ENCODE data around the gene TJP1.
A peak's percentile ranks its signal among the peaks of the same experiment; 100 is the strongest.
"Not testable (repeated sequence)": the region's sequence is repeated elsewhere in the genome, so short reads cannot be mapped to it uniquely, and the experiment has no call there.

Gene TJP1

DNA sequence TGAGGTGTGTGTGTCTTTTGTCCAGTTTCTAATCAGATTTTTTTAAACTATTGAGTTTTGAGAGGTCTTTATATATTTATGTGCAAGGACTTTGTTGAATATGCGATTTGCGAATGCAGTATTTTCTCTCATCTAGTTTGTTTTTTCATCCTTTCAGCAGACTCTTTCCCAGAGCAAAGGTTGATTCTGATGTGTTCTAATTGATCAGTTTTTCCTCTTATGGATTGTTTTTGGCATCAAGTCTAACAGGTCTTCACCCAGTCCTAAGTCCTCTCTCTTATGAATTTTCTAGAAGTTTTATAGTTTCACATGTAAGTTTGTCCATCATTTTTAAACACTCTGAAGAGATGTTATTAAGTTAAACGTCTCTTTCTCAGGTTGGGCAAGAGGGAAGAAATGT is 17.8 kb upstream of the TJP1 start:
- no peak for DNase-seq (ENCODE audit: extremely low read depth in 1 of 2, low read depth in 1 of 2)

GRCh38 chr15:29838352-29839010 is 16.2 kb upstream of the TJP1 start:
- DNase-seq (ENCODE audit: extremely low read depth in 1 of 2, low read depth in 1 of 2) = no peak

GRCh38 chr15:29835301-29835700 is 13.0 kb upstream of the TJP1 start:
- no peak for DNase-seq (ENCODE audit: extremely low read depth in 1 of 2, low read depth in 1 of 2)

GRCh38 chr15:29832709-29833108 is 10.4 kb upstream of the TJP1 start:
- no peak for DNase-seq (ENCODE audit: extremely low read depth in 1 of 2, low read depth in 1 of 2)

DNA sequence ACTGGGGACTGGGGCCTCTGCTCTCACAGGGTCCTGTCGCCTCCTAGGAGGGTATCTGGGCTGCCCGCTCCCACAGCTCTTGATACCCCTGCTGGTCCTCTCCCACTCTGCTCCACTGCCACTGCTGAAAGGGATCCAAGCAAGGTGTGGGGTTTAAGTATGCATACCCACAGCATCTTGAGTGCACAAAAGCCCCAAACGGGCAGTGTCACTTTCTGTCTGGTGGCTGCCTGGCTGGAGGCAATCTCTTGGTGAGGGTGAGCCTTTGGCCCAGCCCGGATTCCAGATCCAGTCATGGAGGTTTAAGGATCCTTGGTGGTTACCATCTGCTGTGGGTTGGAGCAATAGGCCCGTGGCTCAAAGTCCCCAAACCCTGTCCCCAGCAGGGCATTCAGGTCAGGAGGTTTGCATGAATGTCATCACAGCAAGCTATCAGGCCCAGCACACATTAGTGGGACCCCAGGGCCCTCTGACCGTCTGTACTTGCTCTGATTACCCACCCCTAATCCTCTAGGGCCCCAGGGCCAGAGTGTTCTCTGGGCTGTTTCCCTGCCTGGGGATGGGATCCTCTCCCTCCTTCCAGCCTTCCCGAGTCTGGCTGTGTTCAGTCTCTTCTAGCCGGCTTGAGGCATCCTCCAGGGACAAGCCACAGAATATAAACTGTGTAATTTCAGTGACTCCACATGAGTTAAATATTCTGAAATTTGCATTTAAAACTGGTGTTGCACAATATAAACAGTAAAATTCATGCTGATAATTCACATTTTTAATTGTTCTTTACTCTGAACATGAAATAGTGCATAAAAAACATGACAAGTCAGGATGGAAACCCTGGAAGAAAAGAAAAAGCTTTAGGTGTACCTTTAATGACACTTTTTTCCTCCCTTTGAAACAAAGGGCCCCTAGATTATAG is 4.9 kb upstream of the TJP1 start:
- DNase-seq (ENCODE audit: extremely low read depth in 1 of 2, low read depth in 1 of 2) = no peak

- no peak for DNase-seq (ENCODE audit: extremely low read depth in 1 of 2, low read depth in 1 of 2)
Measured at GRCh38 chr15:29825227-29825626, 3.0 kb upstream of the TJP1 start.

DNA sequence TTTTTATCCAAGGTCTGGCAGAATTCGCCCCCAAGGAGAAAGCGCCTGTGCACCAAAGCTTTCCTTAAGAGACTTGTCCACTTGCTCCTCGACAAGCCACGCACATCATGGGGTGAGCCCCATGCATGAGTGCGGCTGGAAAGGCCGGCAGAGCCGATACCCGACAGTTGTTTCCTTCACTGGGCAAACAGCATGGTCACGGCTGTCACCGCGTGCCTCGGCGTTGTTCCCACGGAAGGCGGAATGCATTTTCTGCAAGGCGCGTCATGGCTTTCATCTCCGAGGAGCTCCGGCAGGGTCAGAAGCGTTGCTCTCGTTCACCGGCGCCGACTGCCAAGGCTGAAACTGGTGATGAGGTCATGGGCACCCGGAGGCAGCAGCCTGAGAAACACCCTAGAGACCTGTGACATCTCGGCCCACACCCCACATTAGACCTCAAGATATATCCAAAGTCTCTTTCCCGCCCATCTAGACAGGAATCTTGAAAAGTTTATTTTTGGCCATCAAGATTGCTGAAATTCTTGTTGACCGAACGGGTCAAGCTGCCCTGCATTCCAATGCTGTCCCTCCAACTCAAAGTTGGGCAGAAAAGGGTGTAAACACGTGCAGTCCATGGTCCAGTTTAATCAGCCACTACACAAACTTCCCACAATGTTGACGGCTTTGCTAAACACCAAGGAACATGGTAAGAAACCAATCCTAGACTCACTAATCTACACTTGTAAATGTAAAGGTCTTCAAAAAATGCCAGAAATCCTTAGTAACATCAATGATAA is 604 bp upstream of the TJP1 start:
- DNase-seq (ENCODE audit: extremely low read depth in 1 of 2, low read depth in 1 of 2) = no peak

GRCh38 chr15:29821416-29822099 is 710 bp downstream of the TJP1 start:
- DNase-seq (ENCODE audit: extremely low read depth in 1 of 2, low read depth in 1 of 2) = peak in 1 of 2 donors; percentile 32

DNA sequence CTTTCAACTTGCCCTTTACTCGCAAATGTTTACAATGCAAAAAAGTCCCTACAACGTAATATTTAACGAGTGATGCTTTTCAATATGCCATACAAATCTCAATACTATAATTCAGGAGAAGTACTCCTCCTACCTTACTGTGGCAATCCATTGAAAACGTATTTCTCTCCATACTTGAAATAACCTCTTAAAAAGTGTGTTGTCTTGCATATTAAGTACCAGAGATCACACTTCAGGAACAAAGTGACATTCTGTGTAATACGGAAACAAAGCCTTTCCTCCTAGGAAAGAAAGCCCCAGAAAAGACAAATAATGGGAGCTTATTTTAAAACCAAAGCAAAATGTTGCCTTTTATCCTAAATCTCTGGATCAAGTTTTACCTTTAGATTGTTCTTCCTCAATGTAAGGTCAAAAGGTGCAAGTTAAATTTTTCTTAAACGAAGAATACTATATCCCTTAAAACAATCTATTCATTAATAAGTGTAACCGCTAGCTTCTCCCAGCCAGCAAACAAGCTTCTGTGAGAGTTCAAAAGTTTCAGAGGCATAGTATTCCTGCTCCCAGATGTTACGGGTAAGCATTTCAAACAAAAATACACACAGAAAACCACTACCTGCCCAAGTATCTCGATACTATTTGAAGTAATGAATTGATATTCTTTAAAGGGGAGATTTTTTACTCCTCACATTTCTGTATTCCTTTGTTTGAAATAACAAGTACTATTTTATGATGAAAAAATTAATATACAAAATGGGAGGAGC is 1.7 kb downstream of the TJP1 start:
- DNase-seq (ENCODE audit: extremely low read depth in 1 of 2, low read depth in 1 of 2) = no peak

GRCh38 chr15:29819979-29820378 is 2.3 kb downstream of the TJP1 start:
- no peak for DNase-seq (ENCODE audit: extremely low read depth in 1 of 2, low read depth in 1 of 2)

DNA sequence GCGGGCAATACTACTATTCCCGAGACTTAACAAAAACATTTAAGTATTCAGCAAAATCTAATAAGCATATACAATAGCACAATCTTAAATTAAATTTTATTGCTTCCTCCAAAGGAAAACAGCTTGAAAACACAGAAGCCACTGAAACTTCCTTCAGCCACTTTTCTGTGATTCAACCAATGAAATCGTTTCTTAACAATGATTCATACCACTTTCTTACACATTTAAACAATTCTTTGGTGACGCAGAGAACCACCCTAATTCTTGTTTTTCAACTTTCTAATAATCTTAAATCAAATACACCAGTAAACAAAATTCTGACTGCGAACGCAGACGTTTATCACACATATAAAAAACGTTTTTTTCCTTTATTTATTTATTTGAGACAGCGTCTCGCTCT is 4.1 kb downstream of the TJP1 start:
- no peak for DNase-seq (ENCODE audit: extremely low read depth in 1 of 2, low read depth in 1 of 2)

- DNase-seq (ENCODE audit: extremely low read depth in 1 of 2, low read depth in 1 of 2) = not testable (repeated sequence)
Measured at GRCh38 chr15:29817455-29817854, 4.8 kb downstream of the TJP1 start.

GRCh38 chr15:29815000-29815710 is 7.1 kb downstream of the TJP1 start:
- no peak for DNase-seq (ENCODE audit: extremely low read depth in 1 of 2, low read depth in 1 of 2)

GRCh38 chr15:29813009-29813408 is 9.3 kb downstream of the TJP1 start:
- DNase-seq (ENCODE audit: extremely low read depth in 1 of 2, low read depth in 1 of 2) = no peak

DNA sequence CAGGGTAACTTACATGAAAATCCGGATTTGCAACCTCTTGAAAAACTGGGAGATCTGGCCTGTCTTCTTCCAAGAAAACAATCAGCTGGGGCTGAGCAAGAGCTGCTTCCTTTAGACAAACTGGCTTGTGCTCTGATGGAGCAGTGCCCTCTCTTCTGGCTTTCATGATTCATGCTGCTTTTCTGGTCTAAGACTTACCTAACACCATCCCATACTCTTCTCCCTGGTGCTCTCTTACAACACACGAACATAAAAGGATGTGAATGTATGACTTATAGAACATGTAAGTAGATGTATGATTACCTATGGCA is 9.9 kb downstream of the TJP1 start:
- DNase-seq (ENCODE audit: extremely low read depth in 1 of 2, low read depth in 1 of 2) = no peak

DNA sequence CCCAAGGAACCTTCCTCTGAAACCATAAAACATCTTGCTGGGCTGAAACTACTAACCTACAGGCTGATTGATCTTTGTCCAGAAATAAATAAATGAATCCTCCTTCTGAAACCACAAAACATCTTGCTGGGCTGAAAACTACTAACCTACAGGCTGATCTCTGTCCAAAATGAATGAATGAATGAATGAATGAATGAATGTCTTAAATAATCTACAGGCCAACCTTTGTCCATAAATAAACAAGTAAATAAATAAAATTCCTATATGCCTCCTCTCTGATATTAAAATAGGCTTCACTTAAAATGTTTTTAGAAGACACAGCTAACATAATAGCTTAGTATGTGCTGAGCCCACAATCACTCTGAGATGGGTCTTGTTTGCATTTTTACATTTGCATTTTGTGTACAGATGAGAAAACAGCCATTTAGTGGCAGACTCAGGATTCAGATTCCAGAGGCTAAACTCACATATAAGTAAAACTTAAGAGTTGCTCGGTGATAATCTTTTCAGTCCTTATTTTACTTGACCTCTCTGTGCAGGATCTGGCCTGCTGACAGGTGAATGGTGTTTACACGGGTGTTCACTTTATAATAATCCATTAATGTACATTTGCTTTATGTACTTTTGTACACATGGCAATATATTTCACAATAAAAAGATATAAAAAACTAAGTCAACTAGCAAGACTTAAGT is 10.4 kb downstream of the TJP1 start:
- DNase-seq (ENCODE audit: extremely low read depth in 1 of 2, low read depth in 1 of 2) = no peak

DNA sequence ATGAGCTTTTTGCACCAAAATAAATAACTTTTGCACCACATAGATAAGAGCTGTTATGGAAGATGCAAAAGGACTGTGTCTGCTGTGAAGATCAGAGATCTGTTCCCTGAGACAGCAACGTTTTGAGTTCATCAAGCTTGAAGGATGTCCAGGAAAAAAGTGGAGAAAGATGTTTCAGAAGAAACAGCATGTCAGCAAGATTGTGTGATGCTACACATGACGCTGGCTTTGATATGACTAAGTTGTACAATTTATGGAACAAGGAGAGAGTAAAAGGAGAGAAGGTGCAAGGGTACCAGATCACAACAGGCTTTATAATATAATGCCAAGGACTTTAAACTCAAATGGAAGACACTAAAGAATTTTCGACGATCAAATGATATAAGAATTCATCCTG is 16.6 kb downstream of the TJP1 start:
- DNase-seq (ENCODE audit: extremely low read depth in 1 of 2, low read depth in 1 of 2) = no peak

DNA sequence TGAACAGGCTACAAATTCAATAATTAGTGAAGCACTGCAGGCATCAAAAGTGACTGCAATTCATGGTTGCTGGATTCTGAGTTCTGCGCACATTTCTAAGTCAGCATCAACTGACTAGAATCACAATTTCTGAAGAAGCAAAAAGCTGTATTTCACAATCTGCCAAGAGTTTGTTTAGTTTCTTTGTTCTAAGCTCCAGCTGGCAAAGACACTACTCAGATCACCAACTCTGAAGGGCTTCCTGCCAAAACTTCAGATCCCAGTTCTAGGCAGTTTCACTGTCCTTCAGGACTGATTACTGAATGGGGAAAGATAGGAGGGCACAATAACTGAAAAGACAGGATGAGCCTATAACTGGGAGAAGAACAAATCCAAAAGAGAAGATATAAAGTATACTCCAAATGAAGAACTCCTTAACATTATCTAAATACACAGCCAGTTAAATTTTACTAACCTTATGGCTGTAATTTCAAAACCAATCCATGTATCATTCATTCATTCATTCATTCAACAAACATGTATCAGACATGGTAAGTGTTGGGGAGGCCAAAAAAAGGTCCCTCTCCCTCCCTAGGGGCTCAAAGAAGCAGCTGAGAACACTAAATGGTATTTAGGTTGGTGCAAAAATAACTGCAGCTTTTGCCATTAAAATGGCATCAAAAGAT is 17.1 kb downstream of the TJP1 start:
- no peak for DNase-seq (ENCODE audit: extremely low read depth in 1 of 2, low read depth in 1 of 2)

DNA sequence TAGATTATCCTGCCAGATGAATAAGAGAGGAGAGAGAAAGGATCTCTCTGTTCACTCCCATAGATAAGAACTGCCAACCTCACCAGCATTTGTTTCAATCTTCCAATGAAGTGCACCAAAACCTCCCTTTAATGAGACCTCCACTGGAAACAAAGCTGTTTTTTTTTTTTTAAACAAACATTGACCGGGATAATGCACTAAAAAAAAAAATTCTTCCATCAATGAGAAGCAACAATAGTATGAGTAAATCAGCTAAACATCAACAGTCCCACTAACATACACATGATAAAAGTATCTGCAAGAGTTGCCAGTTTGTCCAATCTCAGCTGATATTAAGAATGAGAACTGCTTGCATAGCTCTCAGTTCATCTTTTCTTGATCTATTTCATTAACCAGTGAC is 19.9 kb downstream of the TJP1 start:
- no peak for DNase-seq (ENCODE audit: extremely low read depth in 1 of 2, low read depth in 1 of 2)
